ENCODE data around the gene GPATCH1. TPM values are rescaled to one million over a fixed set of nuclear protein-coding genes. Genes with fewer than 3 reads are reported as not detected.

Gene GPATCH1
- total and polyA plus RNA-seq, 4 donors, result 3.8 to 10.6 (median 8.4) TPM

- Histone ChIP-seq H3K27me3 (ENCODE audit: control insufficient read depth in 1 of 2, insufficient read depth in 2 of 2, low read length in 1 of 2) (no peaks in the 10 kb centered on the region), H3K36me3 (ENCODE audit: control insufficient read depth in 1 of 2, insufficient read depth in 2 of 2, low read length in 1 of 2) (no peaks in the 10 kb centered on the region), H3K4me3 (ENCODE audit: low read length in 2 of 2) (no peak overlapping the region), H3K27ac (ENCODE audit: low read depth in 1 of 2, low read length in 2 of 2) (no peak overlapping the region), H3K4me1 (ENCODE audit: control insufficient read depth in 1 of 2, insufficient read depth in 2 of 2, low read length in 2 of 2) (no peaks in the 10 kb centered on the region), H3K9me3 (ENCODE audit: control insufficient read depth, low read length) (no peaks in the 10 kb centered on the region)
- no peak for ATAC-seq (ENCODE audit: low FRiP score)
- intact Hi-C loops (cut with DNase I), result no loop called here
- 100% methylated on average over 1 of the region's 1 CpG for WGBS, 2 donors
- DNase-seq, result no peak
Observed at GRCh38 chr19:33167438-33167837, 86.5 kb downstream of the GPATCH1 start.

GRCh38 chr19:33168528-33168927 lies 87.5 kb downstream of the GPATCH1 start:
- no peak for DNase-seq
- no peaks in the 10 kb centered on the region for H3K27me3 ChIP-seq (ENCODE audit: control insufficient read depth in 1 of 2, insufficient read depth in 2 of 2, low read length in 1 of 2)
- H3K27ac ChIP-seq (ENCODE audit: low read depth in 1 of 2, low read length in 2 of 2), result no peak overlapping the region
- no peaks in the 10 kb centered on the region for H3K9me3 ChIP-seq (ENCODE audit: control insufficient read depth, low read length)
- ATAC-seq (ENCODE audit: low FRiP score), result no peak
- intact Hi-C loops (cut with DNase I), result no loop called here
- 93 to 98% methylated on average over 1 of the region's 1 CpG for WGBS, 2 donors
- H3K4me3 ChIP-seq (ENCODE audit: low read length in 2 of 2), result no peak overlapping the region
- no peaks in the 10 kb centered on the region for H3K36me3 ChIP-seq (ENCODE audit: control insufficient read depth in 1 of 2, insufficient read depth in 2 of 2, low read length in 1 of 2)
- H3K4me1 ChIP-seq (ENCODE audit: control insufficient read depth in 1 of 2, insufficient read depth in 2 of 2, low read length in 2 of 2), result no peaks in the 10 kb centered on the region

DNA sequence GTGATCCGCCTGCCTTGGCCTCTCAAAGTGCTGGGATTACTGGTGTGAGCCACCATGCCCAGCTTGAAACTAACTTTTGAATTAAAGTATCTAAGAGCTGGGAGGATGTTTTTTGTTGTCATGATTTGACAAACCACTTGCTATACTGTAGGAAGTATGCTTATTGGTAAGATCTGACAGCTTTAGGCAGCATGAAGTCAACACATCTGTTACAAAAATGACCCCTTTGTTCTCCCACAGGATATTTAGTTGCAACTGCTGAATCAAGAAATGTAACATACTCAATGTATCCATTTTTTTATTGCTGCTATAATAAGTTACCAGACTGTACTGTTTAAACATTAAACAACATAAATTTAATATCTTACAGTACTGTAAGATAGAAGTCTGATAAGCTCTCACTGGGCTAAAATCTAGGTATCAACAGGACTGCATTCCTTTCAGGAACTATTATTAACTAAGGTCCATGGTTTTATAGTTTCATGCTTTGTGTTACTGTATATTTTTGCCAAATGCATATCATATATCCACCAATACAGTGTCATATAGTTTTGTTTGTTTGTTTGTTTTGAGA lies 90.3 kb downstream of the GPATCH1 start:
- ATAC-seq (ENCODE audit: low FRiP score), result no peak

DNA sequence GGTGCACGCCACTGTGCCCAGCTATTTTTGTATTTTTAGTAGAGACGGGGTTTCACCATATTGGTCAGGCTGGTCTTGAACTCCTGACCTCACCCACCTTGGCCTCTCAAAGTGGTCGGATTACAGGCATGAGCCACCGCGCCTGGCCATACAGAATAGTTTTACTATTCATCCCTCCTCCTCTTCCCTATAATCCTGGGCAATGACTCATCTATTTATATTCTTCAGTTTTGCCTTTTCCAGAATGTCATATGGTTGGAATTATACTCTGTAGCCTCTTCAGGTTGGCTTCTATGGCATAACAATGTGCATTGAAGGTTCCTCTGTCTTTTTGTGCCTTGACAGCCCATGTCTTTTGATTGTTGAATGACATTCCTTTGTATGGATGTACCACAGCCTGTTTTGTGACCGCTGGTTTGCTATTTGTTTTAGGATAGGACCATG lies 91.0 kb downstream of the GPATCH1 start:
- ATAC-seq (ENCODE audit: low FRiP score) (no peak), DNase-seq (peak; percentile 2 to 23)
- intact Hi-C loops (cut with DNase I), result loop anchor here in 1 of 2 donors (10.0 kb wide), 1 partner anchor 197 kb away; the partner anchor contains the start of genes CEP89 and FAAP24
- Histone ChIP-seq H3K4me3 (ENCODE audit: low read length in 2 of 2) (no peak overlapping the region), H3K27ac (ENCODE audit: low read depth in 1 of 2, low read length in 2 of 2) (no peak overlapping the region), H3K4me1 (ENCODE audit: control insufficient read depth in 1 of 2, insufficient read depth in 2 of 2, low read length in 2 of 2) (no peaks in the 10 kb centered on the region), H3K9me3 (ENCODE audit: control insufficient read depth, low read length) (no peaks in the 10 kb centered on the region), H3K27me3 (ENCODE audit: control insufficient read depth in 1 of 2, insufficient read depth in 2 of 2, low read length in 1 of 2) (no peaks in the 10 kb centered on the region), H3K36me3 (ENCODE audit: control insufficient read depth in 1 of 2, insufficient read depth in 2 of 2, low read length in 1 of 2) (no peaks in the 10 kb centered on the region)
- 93% methylated on average over 6 of the region's 6 CpGs for WGBS, 2 donors

More for the DNA sequence above, 90.3 kb downstream of the GPATCH1 start:
- WGBS, 2 donors, result 83 to 92% methylated on average over 1 of the region's 1 CpG
- H3K4me1 ChIP-seq (ENCODE audit: control insufficient read depth in 1 of 2, insufficient read depth in 2 of 2, low read length in 2 of 2), result no peaks in the 10 kb centered on the region
- H3K36me3 ChIP-seq (ENCODE audit: control insufficient read depth in 1 of 2, insufficient read depth in 2 of 2, low read length in 1 of 2), result no peaks in the 10 kb centered on the region
- intact Hi-C loops (cut with DNase I), result loop anchor here in 1 of 2 donors (10.0 kb wide), 1 partner anchor 197 kb away; the partner anchor contains the start of genes CEP89 and FAAP24
- no peak for DNase-seq
- no peak overlapping the region for H3K27ac ChIP-seq (ENCODE audit: low read depth in 1 of 2, low read length in 2 of 2)
- H3K4me3 ChIP-seq (ENCODE audit: low read length in 2 of 2), result no peak overlapping the region
- no peaks in the 10 kb centered on the region for H3K27me3 ChIP-seq (ENCODE audit: control insufficient read depth in 1 of 2, insufficient read depth in 2 of 2, low read length in 1 of 2)
- H3K9me3 ChIP-seq (ENCODE audit: control insufficient read depth, low read length), result no peaks in the 10 kb centered on the region

- WGBS, 2 donors, result 88 to 95% methylated on average over 5 of the region's 5 CpGs
- no peak for ATAC-seq (ENCODE audit: low FRiP score)
- H3K4me1 ChIP-seq (ENCODE audit: control insufficient read depth in 1 of 2, insufficient read depth in 2 of 2, low read length in 2 of 2), result no peaks in the 10 kb centered on the region
- no peaks in the 10 kb centered on the region for H3K27me3 ChIP-seq (ENCODE audit: control insufficient read depth in 1 of 2, insufficient read depth in 2 of 2, low read length in 1 of 2)
- no peak overlapping the region for H3K4me3 ChIP-seq (ENCODE audit: low read length in 2 of 2)
- intact Hi-C loops (cut with DNase I), result loop anchor here in 1 of 2 donors (10.0 kb wide), 1 partner anchor 199 kb away; the partner anchor contains the start of genes CEP89 and FAAP24
- H3K27ac ChIP-seq (ENCODE audit: low read depth in 1 of 2, low read length in 2 of 2), result no peak overlapping the region
- peak in 1 of 2 donors; percentile 38 for DNase-seq
- H3K36me3 ChIP-seq (ENCODE audit: control insufficient read depth in 1 of 2, insufficient read depth in 2 of 2, low read length in 1 of 2), result no peaks in the 10 kb centered on the region
- H3K9me3 ChIP-seq (ENCODE audit: control insufficient read depth, low read length), result no peaks in the 10 kb centered on the region
Observed at GRCh38 chr19:33174186-33174585, 93.2 kb downstream of the GPATCH1 start.

DNA sequence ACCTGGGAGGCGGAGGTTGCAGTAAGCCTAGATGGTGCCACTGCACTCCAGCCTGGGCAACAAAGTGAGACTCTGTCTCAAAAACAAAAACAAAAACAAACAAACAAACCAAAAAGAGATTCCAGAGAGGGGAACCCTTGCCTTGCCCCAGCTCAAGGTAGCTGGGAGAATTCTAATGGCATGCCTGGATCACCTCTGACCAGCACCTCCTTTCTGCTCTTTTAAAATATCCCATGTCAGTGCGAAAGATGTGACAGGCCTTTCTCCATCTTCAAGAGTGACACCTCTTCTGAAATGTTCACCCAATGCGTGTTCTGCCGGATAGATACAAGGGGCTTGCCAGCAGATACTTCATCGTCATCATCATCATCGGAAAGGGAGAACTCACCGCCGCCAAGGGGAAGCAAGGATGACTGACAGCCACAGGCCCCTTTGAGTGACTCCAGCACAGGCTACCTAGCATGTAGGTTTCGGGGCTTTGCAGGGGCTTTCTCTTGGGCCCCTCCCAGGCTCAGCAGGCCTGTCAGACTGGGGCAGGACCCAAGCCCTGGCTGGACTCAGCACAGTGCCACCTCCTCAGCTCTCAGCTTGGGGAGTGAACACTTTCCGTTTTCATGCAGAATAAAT lies 94.3 kb downstream of the GPATCH1 start:
- Histone ChIP-seq H3K9me3 (ENCODE audit: control insufficient read depth, low read length) (no peaks in the 10 kb centered on the region), H3K36me3 (ENCODE audit: control insufficient read depth in 1 of 2, insufficient read depth in 2 of 2, low read length in 1 of 2) (no peaks in the 10 kb centered on the region), H3K27me3 (ENCODE audit: control insufficient read depth in 1 of 2, insufficient read depth in 2 of 2, low read length in 1 of 2) (no peaks in the 10 kb centered on the region), H3K27ac (ENCODE audit: low read depth in 1 of 2, low read length in 2 of 2) (no peak overlapping the region), H3K4me1 (ENCODE audit: control insufficient read depth in 1 of 2, insufficient read depth in 2 of 2, low read length in 2 of 2) (no peaks in the 10 kb centered on the region), H3K4me3 (ENCODE audit: low read length in 2 of 2) (no peak overlapping the region)
- WGBS, 2 donors, result 85 to 88% methylated on average over 10 of the region's 10 CpGs
- intact Hi-C loops (cut with DNase I), result loop anchor here in 1 of 2 donors (5.0 to 10.0 kb wide), 2 partner anchors 197 to 200 kb away; partner anchors contain the start of genes CEBPG, CEP89 and FAAP24
- DNase-seq (peak; percentile 27 to 35), ATAC-seq (ENCODE audit: low FRiP score) (no peak)

DNA sequence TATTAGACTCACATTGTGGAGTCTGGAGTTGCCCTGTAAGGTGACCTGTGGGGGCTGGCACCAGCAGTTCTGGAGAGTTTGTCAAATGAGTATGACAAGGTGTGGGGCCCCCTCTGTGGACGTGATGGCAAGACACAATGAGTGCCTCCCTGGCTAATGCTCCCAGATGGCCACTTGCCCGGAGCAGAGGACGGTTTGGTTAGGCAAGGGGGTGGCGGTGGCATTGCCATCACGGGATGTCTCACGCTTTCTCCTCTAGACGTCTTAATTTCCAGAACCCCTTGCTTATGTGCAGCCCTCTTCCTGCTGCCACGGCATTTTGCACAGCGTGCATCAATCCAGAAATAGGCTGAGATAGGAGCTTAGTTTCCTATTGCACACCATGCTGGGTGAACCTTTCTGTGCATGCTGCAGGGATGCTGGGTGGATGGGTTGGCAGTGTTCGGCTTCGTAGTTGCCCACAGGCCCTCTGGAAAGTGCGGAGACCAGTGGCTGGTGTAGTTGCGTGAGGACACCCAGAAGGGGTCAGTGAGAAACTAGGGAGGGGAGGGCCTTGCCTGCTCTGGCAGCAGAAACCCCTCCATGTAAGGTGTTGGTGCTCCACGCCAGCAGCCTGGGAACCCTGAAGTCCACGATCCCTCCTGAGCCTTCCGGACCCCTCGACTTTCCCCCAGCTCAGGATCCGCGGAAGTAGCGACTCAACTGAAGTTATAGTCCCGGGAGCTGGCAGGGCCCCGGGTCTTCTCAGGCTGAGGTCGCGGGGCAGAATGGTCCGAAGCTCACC lies 95.1 kb downstream of the GPATCH1 start:
- H3K9me3 ChIP-seq (ENCODE audit: control insufficient read depth, low read length), result no peaks in the 10 kb centered on the region
- H3K36me3 ChIP-seq (ENCODE audit: control insufficient read depth in 1 of 2, insufficient read depth in 2 of 2, low read length in 1 of 2), result no peaks in the 10 kb centered on the region
- no peaks in the 10 kb centered on the region for H3K27me3 ChIP-seq (ENCODE audit: control insufficient read depth in 1 of 2, insufficient read depth in 2 of 2, low read length in 1 of 2)
- ATAC-seq (ENCODE audit: low FRiP score) (no peak), DNase-seq (peak; percentile 48 to 68)
- peak overlapping the region; percentile 67 to 86 for H3K27ac ChIP-seq (ENCODE audit: low read depth in 1 of 2, low read length in 2 of 2)
- H3K4me3 ChIP-seq (ENCODE audit: low read length in 2 of 2), result peak overlapping the region; percentile 59 to 79
- no peaks in the 10 kb centered on the region for H3K4me1 ChIP-seq (ENCODE audit: control insufficient read depth in 1 of 2, insufficient read depth in 2 of 2, low read length in 2 of 2)
- intact Hi-C loops (cut with DNase I), result loop anchor here in 1 of 2 donors (5.0 to 10.0 kb wide), 2 partner anchors 196 to 201 kb away; partner anchors contain the start of genes CEBPG, CEP89 and FAAP24
- WGBS, 2 donors, result 4 to 6% methylated on average over 25 of the region's 25 CpGs

- DNase-seq (peak; percentile 97 to 98), ATAC-seq (ENCODE audit: low FRiP score) (peak; percentile 97)
- WGBS, 2 donors, result 0% methylated on average over 63 to 65 of the region's 65 CpGs
- Histone ChIP-seq H3K27me3 (ENCODE audit: control insufficient read depth in 1 of 2, insufficient read depth in 2 of 2, low read length in 1 of 2) (no peaks in the 10 kb centered on the region), H3K4me1 (ENCODE audit: control insufficient read depth in 1 of 2, insufficient read depth in 2 of 2, low read length in 2 of 2) (no peaks in the 10 kb centered on the region), H3K4me3 (ENCODE audit: low read length in 2 of 2) (peak overlapping the region; percentile 59 to 79), H3K9me3 (ENCODE audit: control insufficient read depth, low read length) (no peaks in the 10 kb centered on the region), H3K27ac (ENCODE audit: low read depth in 1 of 2, low read length in 2 of 2) (peak overlapping the region; percentile 67 to 86), H3K36me3 (ENCODE audit: control insufficient read depth in 1 of 2, insufficient read depth in 2 of 2, low read length in 1 of 2) (no peaks in the 10 kb centered on the region)
- intact Hi-C loops (cut with DNase I), result loop anchor here in 1 of 2 donors (5.0 to 10.0 kb wide), 2 partner anchors 195 to 202 kb away; partner anchors contain the start of genes CEBPG, CEP89 and FAAP24
Observed at GRCh38 chr19:33176670-33177416, 95.9 kb downstream of the GPATCH1 start.

All from aorta (tissue), 5 donors.